Measurements from ENCODE around the gene LPAR1. TPM values are rescaled to one million over a fixed set of nuclear protein-coding genes. Genes with fewer than 3 reads are reported as not detected.

Gene LPAR1
- total and polyA plus RNA-seq, 2 of the 8 experiments (the other 6 are each of a cell fraction or from before 2014, with no cell fraction given): 3.4 to 5.1 TPM

DNA sequence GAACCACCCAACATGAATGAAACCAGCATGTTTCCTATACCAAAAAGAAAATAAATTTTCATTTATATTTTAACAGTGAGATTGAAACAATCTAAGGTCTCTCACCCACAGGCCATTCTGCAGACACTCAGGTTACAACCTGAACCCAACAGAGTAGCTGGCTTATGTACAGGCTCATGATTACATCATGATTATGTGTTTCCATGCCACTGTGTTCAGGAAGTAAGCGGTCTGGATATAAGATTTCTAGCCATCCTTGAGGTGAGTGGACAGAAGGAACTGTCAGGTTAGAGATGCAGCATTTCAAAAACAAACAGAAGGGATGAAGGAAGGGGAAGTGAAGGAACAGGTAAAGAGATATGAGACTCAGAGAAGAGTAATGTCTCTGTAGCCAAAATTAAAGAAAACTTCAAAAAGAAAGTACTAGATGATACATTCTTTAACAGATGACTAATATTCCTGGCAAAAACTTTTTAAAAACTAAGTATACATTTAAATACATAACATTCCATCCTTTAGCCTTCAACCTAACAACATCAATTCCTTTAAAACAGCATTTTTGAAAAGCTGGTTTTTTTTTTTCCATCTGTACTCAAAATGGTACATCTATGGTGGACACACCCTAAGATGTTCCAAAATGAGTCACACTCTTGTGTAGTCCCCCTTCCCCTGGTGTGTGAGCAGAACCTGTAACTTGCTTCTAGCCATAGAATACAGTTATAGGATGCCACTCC, 119.8 kb downstream of the LPAR1 start:
- Histone ChIP-seq H2BK12ac (ENCODE audit: low read depth, low read length) (no peak overlapping the region), H3K4me3 (ENCODE audit: extremely low read depth in 1 of 4, insufficient read depth in 2 of 4, low read depth in 3 of 4, low read length in 4 of 4) (no peak overlapping the region), H4K8ac (ENCODE audit: extremely low read depth, insufficient read depth, low read length) (no peak overlapping the region), H2BK15ac (ENCODE audit: low read length) (no peak overlapping the region), H4K20me1 (replicated peaks in 1 of 2; ENCODE audit: control insufficient read depth in 1 of 2, insufficient read depth in 2 of 2, low read length in 2 of 2) (no peaks in the 10 kb centered on the region), H3K4me2 (ENCODE audit: insufficient read depth in 1 of 2, low read depth in 2 of 2, low read length in 2 of 2) (no peak overlapping the region), H2AK5ac (ENCODE audit: low read depth, low read length) (no peak overlapping the region), H3K79me2 (ENCODE audit: control insufficient read depth in 1 of 2, insufficient read depth in 2 of 2, low read length in 2 of 2) (no peaks in the 10 kb centered on the region), H3K56ac (replicated peaks; ENCODE audit: insufficient read length, low read depth, low read length) (no peak overlapping the region), H4K91ac (replicated peaks; ENCODE audit: insufficient read length, low read length) (no peak overlapping the region), H2BK120ac (replicated peaks; ENCODE audit: low read depth, low read length) (no peak overlapping the region), H3K18ac (ENCODE audit: extremely low read depth, low read length) (no peak overlapping the region), H3K9me3 (ENCODE audit: insufficient read depth in 2 of 2, low read depth in 1 of 2, low read length in 1 of 2) (peaks cover 0 to 4% of the 10 kb centered on the region in 2 experiments; a peak in 1 of 4 replicates), H3K79me1 (ENCODE audit: low read depth, low read length) (no peaks in the 10 kb centered on the region), H3K23me2 (ENCODE audit: low read depth, low read length) (no peaks in the 10 kb centered on the region), H3K4me1 (replicated peaks in 1 of 4; ENCODE audit: control insufficient read depth in 3 of 4, insufficient read depth in 4 of 4, low read length in 3 of 4) (no peaks in the 10 kb centered on the region), H3K4ac (replicated peaks; ENCODE audit: insufficient read length, low read depth, low read length) (no peak overlapping the region), H2BK20ac (ENCODE audit: low read length) (no peak overlapping the region), H4K5ac (ENCODE audit: insufficient read length, low read depth, low read length) (no peak overlapping the region), H2BK5ac (ENCODE audit: low read depth, low read length) (no peak overlapping the region), H3K27ac (ENCODE audit: low read depth, low read length) (no peak overlapping the region), H3K9ac (replicated peaks in 1 of 4; ENCODE audit: extremely low read depth in 1 of 4, low read depth in 3 of 4, low read length in 3 of 4) (no peak overlapping the region), H3K14ac (ENCODE audit: insufficient read length) (no peak overlapping the region), H3K27me3 (replicated peaks in 1 of 4; ENCODE audit: control insufficient read depth in 3 of 4, extremely low read depth in 1 of 4, insufficient read depth in 3 of 4, low read length in 3 of 4) (no peaks in the 10 kb centered on the region), H2AFZ (ENCODE audit: low read length) (no peak overlapping the region), H3K36me3 (ENCODE audit: control insufficient read depth in 2 of 4, insufficient read depth in 4 of 4, low read length in 3 of 4) (no peaks in the 10 kb centered on the region), H3K23ac (ENCODE audit: insufficient read length) (no peak overlapping the region)
- 94% methylated on average over 1 of the region's 1 CpG; no CpG with 5 or more reads in 1 of the 2 experiments for WGBS, 2 experiments (ENCODE audit: extremely low coverage in 1 of 2, insufficient coverage in 1 of 2, insufficient read length in 1 of 2, insufficient replicate concordance in 2 of 2, low coverage in 1 of 2, low lambda C conversion rate in 2 of 2, missing lambda C conversion rate in 1 of 2)
- DNase-seq (ENCODE audit: low read depth in 1 of 2, low spot score in 2 of 2) (no peak), FAIRE-seq (no peak)
- POLR2A ChIA-PET (ENCODE audit: partially characterized antibody): no interaction called here
- CTCF ChIA-PET (ENCODE audit: partially characterized antibody): no interaction called here
- TF ChIP-seq ASH2L (IDR thresholded peaks at IDR 0.05; ENCODE audit: low read length): no peak
- TF ChIP-seq E2F6 (IDR thresholded peaks at IDR 0.05): no peak
- no peak for TF ChIP-seq SP2 (IDR thresholded peaks at IDR 0.05; ENCODE audit: low read length)
- TF ChIP-seq POLR2A (IDR thresholded peaks at IDR 0.05; ENCODE audit: control extremely low read depth in 1 of 2, low read depth in 2 of 2, low read length in 2 of 2): no peak
- TF ChIP-seq JUN (IDR thresholded peaks at IDR 0.05; ENCODE audit: low read depth, low read length): no peak
- no peak for TF ChIP-seq CTBP2 (IDR thresholded peaks at IDR 0.05; ENCODE audit: borderline replicate concordance, insufficient read depth, insufficient read length, low read length)
- no peak for TF ChIP-seq KDM5A (IDR thresholded peaks at IDR 0.05; ENCODE audit: low read length)
